COLO668 (cell line): Measurements from ENCODE around the gene PLA2G2D.
"Not testable (repeated sequence)": the region's sequence is repeated elsewhere in the genome, so short reads cannot be mapped to it uniquely, and the experiment has no call there.

Source experiments
- DNase-seq: peaks from one replicate; lab custom pipeline; 2025; ENCODE audit not compliant: unreplicated experiment; lab: John Stamatoyannopoulos, UW

Gene PLA2G2D

DNA sequence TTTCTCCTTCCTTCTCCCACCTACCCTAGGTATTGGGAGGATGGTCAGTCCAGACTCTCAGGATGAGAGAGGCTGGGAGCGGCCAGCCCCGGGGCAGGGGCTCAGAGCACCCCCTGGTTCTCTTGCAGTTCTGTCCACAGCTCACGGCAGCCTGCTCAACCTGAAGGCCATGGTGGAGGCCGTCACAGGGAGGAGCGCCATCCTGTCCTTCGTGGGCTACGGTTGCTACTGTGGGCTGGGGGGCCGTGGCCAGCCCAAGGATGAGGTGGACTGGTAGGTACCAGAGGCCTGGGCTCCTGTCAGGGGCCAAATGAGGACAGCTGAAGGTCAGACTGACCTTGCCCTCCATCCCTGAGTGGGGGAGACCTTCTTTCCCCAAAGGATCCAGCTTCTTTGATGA is 24.0 kb upstream of the PLA2G2D start:
- DNase-seq = no peak

DNA sequence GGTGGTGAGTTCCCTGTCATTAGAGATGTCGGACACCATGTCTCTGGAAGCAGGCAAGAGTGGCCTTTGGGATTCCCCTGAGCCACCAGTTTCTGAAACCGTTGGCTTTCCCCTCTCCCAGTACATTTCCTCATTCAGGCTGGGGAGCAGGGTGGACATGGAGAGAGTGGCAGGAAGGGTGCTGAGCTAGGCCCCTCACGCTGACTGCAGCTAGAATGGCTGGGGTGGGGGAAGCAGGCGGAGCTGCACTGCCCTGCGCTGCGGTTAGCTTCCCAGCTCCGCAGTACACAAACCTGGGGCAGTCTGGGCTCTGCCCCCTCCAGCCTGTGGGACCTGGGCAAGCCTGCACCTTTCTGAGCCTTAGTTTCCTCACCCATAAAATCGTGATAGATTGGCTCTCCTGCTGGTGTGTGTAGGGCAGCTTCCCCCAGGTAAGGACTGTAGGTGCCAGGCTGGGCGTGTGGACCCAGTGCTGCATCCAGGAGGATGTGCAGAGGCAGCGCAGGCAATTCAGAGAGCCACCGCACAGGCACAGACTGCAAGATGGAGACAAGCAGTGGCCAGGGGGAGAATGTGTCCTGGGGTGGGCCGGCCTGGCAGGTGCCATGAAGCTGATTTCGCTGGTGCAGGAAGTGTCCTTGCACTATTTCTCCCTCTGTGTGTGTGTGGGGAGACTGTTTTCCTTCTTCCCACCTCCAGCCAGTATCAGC is 22.8 kb upstream of the PLA2G2D start:
- DNase-seq = no peak

DNA sequence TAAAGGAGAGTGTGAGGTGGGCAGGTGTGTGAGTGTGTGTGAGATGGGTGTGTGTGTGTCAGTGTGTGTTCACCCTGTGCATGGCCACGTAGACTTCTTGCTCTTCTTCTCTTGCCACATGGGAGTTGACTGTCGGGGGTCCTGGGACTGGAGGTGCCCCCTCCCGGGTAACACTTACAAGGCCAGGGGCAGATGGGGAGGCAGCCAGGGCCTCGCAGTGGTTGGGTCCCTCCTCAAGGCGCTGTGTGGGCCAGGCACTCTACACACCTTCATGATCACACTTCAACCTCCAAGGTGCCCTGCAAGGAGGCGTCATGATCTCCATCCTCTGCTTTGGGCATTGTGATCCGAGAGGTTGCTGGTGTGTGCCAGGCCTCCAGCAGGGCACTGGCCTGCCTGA is 22.1 kb upstream of the PLA2G2D start:
- no peak for DNase-seq

DNA sequence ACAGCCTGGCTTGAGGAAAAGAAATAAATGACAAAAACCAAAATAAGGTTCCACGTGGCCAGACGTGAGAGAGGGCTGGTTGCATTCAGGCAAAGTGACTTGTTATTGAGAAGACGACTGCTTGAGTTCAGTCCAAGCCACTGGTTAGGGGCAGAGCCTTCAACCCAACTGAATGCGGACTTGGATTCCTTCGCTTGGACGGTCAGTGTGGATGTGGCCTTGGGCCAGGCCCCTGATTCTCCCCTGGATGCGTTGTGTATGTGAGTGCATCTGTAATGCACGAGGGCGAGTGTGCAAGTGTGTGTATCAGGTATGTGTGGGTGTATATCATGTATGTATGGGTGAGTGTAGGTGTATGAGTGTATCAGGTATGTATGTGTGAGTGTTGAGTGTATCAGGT is 21.7 kb upstream of the PLA2G2D start:
- DNase-seq = no peak

DNA sequence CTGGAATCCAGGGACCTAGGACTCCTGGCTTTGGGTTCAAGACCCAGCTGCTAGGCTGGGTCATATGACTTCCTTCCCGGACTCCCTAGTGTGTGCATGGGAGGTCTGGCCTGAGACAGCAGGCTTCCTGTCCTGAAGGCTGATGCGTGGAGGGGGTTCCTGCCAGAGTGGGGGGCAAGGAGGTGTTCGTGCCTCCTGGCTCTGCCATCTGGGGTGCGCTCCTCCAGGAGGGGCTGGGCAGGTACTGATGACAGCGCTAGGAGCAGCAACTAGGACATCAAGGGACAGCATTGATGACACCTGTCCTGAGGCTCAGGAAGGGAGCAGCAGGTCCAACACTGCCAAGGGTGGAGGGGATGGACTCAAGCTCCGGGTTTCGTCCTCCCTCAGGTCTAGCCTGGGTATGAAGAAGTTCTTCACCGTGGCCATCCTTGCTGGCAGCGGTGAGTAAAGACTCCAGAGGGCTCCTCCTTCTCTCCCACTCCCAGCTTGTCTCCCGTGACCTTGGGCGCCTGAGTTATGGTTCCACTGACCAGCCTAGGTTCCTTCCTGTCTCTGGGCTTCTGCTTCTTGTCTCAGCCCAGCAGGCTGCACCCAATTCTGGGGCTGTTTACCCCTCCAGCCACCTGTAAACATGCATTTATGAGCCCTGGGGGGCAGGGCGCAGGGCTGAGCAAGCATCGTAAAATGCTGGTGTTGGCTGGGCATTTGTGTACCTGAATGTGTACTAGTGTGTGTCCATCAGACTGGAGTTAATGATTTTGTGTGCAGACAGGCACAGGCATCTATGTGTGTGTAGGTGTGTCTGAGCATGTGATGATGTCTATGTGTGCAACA is 20.7 kb upstream of the PLA2G2D start:
- DNase-seq = no peak

DNA sequence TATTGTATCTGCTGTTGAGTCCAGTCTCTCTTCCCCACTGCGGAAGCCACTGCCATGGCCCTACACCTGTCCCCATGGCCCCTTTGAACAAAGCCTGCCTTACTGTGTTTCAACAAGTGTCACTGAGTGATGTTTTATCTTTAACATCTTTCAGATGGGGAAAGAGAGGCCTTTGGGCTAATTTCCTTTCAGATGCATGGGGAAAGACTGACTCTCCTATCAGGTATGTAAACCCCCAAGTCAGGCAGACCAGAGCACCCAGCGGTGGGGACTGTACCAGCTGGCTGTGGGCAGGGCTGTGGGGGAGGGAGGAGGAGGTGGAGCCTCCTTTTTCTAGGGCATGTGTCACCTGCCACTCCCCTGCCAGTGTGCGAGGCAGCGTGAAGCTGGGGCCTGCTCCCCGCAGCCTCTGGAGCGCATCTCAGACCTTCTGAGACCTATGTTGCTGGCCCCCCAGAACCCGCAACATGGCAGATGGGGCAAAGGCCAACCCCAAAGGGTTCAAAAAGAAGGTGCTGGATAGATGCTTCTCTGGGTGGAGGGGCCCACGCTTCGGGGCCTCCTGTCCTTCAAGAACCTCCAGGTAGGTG is 19.7 kb upstream of the PLA2G2D start, which contains the start of gene PLA2G2F:
Gene PLA2G2F, plus strand, starts transcription at position 363 of the 590 bp plus-strand sequence. Its CDS starts 105 bp downstream, at position 468.
- no peak for DNase-seq

DNA sequence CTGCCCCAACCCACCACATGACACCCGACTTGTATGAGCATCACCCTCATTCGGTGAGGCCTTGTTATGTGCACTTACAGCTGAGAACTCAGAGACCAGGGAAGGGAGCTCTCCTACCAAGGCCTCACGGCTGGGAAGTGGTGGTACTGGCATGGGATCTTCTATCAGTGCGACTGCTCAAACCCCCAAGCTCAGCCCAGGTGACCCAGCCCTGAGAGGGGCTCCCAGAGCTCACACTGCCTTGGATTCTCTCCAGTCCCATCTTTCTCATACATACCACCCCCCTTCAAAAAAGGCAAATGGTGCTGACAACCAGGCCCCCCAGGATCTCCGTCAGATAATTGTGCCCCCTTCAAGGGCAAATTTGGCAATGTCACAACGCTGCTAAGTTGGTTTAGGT is 19.0 kb upstream of the PLA2G2D start:
- DNase-seq = no peak

DNA sequence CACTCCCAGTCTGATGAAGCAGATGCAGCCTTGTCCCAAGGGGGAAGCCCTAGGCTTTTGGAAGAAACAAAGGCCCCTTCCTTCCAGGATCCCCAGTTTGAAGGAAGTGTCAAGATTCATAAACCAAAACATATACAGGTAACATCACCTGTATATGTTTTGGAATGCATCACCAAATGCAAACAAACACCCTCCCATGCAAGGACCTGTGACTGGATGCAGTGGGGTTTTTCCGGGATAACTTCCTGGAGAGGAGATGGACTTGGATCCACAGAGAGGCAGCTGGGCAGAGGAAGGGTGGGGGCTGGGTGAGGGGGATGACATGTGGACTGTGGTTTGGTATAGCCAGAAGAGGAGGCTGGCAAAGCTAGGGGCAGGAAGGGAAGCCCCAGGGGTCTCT is 18.3 kb upstream of the PLA2G2D start:
- DNase-seq = no peak

DNA sequence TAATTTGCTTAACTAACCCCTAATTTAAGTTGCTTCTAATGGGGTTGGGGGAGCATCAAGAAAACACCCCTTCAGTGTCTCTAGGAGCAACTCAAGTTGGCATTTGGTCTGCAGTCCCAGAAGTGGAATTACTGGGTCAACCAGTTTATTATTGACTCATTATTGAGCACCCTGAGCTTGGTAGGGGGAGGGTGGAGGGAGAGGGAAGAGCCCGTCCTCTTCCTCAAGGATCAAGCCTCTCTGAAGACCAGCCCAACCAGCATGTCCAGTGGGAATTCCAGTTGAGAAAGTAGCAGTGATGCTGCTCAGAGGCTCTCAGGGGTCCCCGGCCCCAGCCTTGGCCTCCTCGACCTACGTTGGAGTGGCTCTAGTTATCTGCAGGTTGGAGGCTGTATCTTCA is 17.7 kb upstream of the PLA2G2D start:
- DNase-seq = no peak

DNA sequence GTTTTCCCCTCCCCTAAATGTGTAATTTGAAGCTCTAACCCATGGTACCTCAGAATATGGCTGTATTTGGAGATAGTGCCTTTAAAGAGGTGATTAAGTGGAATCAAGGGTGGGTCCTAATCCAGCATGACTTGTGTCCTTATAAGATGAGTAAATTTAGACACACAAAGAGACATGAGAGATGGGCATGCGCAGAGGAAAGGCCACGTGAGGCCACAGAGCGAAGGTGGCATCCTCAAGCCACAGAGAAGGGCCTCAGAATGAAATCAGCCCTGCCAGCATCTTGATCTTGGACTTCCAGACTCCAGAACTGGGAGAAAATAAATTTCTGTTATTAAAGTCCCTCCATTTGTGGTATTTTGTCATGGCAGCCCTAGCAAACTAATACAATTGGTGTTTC is 16.9 kb upstream of the PLA2G2D start:
- DNase-seq = no peak

DNA sequence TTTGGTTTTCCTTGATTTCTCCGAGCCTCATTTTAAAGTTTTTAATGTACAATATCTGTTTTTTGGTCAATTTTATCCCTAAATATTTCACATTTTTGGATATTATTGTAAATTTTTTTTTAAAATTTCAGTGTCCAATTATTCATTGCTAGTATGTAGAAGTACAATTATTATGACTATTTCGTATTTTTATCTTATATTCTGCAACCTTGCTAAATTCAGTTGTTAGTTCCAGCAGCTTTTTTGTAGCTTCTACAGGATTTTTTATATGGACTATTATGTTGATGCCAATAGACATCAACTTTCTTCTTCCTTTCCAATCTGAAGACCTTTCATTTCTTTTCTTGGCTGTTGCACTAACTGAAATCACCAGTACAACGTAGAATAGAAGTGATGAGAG is 15.7 kb upstream of the PLA2G2D start:
- DNase-seq = no peak

DNA sequence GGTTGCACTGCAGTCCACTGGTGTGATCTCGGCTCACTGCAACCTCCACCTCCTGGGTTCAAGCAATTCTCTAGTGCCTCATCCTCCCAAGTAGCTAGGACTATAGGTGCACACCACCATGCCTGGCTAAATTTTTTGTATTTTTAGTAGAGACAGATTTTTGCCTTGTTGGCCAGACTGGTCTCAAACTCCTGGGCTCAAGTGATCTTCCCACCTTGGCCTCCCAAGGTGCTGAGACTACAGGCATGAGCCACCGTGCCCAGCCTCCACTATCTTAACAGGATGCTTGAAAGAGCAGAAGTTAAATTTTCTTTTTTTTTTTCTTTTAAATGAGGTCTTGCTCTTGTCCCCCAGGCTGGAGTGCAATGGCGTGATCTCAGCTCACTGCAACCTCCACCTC is 11.2 kb upstream of the PLA2G2D start:
- DNase-seq = not testable (repeated sequence)

DNA sequence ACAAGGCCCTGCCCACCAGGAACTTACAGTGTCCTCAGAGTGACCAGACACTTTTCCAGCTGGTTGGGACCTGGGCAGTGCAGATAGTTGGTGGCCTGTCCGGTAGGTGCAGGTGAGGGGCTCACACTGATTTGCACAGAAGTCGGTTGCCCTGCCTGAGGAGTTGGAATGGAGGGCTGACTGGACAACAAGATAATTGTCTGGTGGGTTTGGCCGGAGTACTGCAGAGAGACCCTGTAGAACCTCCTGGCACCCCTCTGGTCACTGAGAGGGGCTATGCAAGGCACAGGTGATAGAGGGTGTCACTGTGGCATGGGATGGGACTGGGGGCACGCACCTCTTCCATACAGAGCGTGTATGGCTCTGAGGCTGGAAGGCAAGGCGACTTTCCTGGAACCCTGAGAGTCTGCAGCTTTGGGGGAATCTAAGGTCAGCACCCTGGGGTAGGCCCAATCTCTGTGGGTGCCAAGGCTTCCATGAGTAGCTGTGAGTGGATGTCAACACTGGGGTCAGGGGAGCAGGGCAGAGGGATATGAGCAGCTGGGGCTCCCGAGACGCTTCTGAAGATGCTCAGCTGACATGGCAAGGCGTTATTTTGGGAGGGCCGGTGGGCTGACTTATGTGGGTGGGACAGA is 7.6 kb upstream of the PLA2G2D start:
- DNase-seq = no peak

DNA sequence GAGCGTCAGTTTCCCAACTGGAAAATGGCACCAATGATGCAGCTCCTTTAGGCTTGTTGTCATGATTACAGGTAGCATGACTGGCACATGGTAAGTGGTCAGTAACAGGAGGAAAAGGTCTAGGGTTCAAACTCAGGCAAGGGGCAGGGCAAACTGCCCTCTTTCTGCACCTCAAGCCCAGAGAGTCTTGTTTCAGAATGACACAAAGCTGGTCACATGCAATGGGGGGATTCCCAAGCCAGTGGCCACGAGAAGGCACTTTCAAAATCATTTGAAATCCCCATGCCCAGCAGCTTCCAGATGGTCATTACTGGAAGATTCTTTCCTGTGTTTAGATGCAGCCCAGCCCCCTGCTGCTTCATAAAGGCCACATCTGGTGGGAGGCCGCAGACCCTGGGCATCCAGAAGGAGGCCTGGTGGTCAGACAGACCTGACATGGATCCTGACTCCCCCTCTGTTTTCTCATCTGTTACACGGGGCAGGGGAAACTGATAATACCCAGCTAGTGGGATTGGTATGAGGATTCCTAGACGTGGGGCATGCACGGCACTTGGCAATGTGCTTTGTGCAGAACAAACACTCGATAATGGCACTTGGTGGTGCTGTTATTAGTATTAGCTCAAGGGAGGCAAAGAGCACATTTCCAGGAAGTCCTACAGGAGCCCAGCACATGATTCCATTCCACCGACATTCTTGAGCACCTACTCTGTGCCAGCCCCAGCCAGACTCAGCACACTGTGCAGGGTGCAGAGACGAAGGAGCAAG is 6.9 kb upstream of the PLA2G2D start:
- no peak for DNase-seq

DNA sequence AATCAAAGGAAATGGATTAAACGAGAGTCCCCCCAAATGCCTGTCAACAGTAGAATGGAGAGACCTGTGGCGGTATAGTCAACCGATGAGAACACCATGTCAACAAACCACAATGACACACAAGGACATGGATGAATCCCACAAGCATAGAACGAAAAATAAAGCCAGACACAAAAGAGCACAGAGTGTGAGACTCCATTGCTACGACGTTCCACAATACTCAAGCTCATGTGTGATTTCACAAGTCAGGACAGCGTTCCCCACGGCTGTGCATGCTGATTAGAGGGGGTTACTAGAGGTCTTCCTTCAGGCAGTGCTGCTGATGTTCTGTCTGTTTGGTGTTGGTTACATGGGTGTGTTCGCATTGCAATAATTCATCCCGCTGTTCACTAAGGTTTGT is 5.8 kb upstream of the PLA2G2D start:
- DNase-seq = no peak

DNA sequence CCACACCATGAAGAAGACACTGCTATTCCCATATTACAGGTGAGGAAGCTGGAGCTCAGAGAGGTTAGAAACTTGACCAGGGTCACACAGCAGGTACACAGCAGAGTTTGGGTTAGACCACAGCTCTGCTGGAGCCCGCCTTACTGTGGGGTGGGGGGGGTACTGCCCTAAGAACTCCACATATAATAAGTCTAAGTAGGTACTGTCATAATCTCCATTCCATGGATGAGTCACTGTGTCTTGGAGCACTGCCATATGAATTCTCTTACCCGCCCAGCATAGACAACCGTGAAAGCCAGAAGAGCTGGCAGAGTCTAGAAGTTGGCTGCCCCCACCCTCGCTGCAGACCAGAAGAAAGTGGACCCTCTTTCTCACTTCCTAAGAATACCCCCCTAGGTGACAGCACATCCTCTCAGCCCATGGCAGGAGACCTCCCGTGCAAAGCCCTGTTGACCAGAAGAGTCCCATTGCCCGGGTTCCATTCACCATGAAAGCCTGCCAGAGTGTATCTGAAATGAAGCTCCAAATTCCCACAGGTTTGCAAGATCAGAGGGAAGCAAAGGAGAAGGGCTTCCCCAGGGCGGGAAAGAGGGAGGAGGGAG is 5.2 kb upstream of the PLA2G2D start:
- DNase-seq = no peak

DNA sequence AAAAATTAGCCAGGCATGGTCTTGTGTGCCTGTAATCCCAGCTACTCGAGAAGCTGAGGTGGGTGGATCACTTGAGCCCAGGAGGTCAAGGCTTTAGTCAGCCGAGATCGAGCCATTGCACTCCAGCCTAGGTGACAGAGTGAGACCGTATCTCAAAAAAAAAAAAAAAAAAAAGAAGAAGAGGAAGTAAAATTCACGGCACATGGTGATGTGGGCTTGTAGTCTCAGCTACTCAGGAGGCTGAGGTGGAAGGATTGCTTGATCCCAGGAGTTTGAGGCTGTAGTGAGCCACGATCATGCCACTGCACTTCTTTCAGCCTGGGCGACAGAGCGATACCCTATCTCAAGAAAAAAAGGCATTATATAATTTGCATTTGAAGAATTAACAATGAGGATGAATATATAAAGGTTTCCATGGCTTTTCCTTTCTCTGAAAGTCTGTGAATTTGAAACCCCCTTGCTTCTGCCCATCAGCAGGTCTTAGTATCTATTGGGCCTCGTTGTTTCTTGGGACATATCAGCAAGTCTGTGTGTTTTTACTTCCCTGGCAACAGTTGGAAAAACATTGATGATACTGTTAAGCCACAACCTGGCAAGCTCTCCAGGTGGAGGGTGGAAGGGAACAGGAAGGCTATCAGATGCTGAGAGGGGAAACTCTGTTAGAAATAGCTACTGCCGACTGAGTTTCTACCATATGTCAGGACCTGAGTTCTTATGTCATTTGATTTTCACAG is 4.6 kb upstream of the PLA2G2D start:
- DNase-seq = no peak

DNA sequence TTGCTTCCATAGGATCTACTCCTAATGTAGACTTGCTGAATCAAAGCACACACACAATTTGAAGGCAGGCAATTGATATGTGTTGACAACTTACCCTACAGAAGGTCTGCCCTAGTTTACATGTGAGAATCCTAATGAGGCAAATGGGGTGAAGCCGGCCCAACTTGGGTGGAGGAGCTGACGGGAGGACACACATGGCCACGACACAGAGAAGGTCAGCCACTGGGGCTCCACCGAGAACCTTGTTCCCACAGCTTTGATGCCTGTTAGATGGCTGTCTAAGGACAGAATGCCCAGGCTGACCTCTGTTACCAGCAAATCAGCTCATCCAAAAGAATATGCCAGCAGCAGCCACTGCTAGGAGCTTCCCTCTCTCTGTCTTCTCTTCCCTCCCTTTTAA is 1.5 kb upstream of the PLA2G2D start:
- no peak for DNase-seq

DNA sequence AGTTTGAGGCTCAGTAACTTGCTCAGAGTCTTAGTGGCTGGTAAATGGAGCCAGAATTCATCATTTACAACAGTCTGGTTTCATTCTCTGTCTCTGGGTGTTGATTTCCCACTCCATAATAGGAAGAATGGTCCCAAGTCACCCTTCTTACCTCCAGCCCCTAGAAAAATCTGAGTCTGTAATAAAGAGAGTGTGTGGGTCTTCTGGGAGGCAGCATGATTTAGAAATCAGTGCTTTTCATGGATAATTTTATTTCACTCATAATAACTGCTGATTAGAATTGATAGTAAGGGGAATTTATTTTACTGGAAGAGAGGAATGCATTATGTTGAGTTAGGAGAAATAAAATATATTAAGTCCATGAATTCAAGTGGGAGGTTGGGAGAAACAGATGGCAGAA is 2.1 kb downstream of the PLA2G2D start:
- no peak for DNase-seq

DNA sequence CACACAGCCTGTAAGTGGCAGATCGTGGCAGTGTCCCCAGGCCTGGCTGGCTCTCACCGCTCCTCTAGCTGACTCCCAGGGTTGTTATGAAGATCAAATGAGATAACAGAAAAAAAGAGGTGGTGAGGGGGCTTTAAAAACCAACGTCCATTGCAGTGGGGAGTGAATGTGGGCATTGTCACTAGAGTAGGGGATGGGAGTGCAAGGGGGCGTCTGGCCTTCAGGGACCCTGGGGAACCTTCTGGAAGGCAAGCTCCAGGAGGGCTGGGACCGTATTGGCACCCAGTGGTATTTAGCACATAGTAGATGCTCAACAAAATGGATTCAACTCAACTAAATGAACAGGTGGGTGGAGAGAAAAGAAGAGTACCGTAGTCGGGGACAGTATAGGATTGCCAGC is 3.4 kb downstream of the PLA2G2D start:
- no peak for DNase-seq
